HEK293 (cell line): ENCODE measurements around the gene REC8.

Experiments
- CTCF ChIA-PET: fragments of 350-600 bp; formaldehyde crosslinking; extraction: SDS; loops from one replicate; lab custom pipeline; 2021; ENCODE audit warnings: antibody characterized with exemption; lab: Yijun Ruan, JAX
- POLR2A ChIA-PET: fragments of 300-600 bp; formaldehyde crosslinking; extraction: SDS; loops from one replicate; lab custom pipeline; 2020; ENCODE audit warnings: antibody characterized with exemption, inconsistent platforms; lab: Yijun Ruan, JAX
- H3K27ac ChIP-seq: fragments of 200-500 bp; sonication (Bioruptor generic); 2 replicates; pipeline ENCODE4 v1.5.1; 2014; ENCODE audit warnings: low read depth, low read length, control low read depth, inconsistent platforms; ENCODE audit errors: extremely low read depth
- H3K36me3 ChIP-seq, 2 experiments: fragments of 200-500 bp in 1 of 2; sonication (Bioruptor generic) in 1 of 2; 1 replicate in 1 of 2; 2 replicates in 1 of 2; pipeline ENCODE4 v1.5.1; 2014 to 2017; ENCODE audit warnings: inconsistent platforms in 2 of 2, low read length in 2 of 2; ENCODE audit not compliant: control insufficient read depth in 2 of 2, insufficient read depth in 1 of 2
- H3K4me1 ChIP-seq: fragments of 200-500 bp; sonication (Bioruptor generic); 2 replicates; pipeline ENCODE4 v1.5.1; 2014; ENCODE audit warnings: mild to moderate bottlenecking, low read length, inconsistent platforms; ENCODE audit not compliant: control insufficient read depth, insufficient read depth
- H3K4me3 ChIP-seq: 2 replicates; pipeline ENCODE4 v1.5.1; 2011; ENCODE audit warnings: low read depth, mild to moderate bottlenecking, control low read depth, low read length, moderate library complexity
- H3K9me3 ChIP-seq: fragments of 200-500 bp; sonication (Bioruptor generic); 2 replicates; pipeline ENCODE4 v1.5.1; 2014; ENCODE audit warnings: low read depth, low read length, inconsistent platforms; ENCODE audit not compliant: control insufficient read depth, insufficient read depth
- BCL11B ChIP-seq: fragments of 450-650 bp; formaldehyde crosslinking; IDR thresholded peaks from 2 replicates; pipeline ENCODE4 v1.5.1; 2016; ENCODE audit warnings: low read depth, missing biosample characterization, missing genetic modification characterization
- KLF17 ChIP-seq: fragments of 450-650 bp; formaldehyde crosslinking; IDR thresholded peaks from 2 replicates; pipeline ENCODE4 v1.5.1; 2016; ENCODE audit warnings: missing biosample characterization, missing genetic modification characterization
- KLF8 ChIP-seq: fragments of 450-650 bp; formaldehyde crosslinking; IDR thresholded peaks from 2 replicates; pipeline ENCODE4 v1.5.1; 2016; ENCODE audit warnings: missing biosample characterization, missing genetic modification characterization
- ZFHX2 ChIP-seq: fragments of 450-650 bp; formaldehyde crosslinking; conservative IDR thresholded peaks from 2 replicates; pipeline ENCODE4 v1.5.1; 2016; ENCODE audit warnings: missing biosample characterization, missing genetic modification characterization
- ZFP3 ChIP-seq: fragments of 450-650 bp; formaldehyde crosslinking; IDR thresholded peaks from 2 replicates; pipeline ENCODE4 v1.5.1; 2016; ENCODE audit warnings: low read depth, missing biosample characterization, missing genetic modification characterization
- ZFP69B ChIP-seq: fragments of 450-650 bp; formaldehyde crosslinking; IDR thresholded peaks from 2 replicates; pipeline ENCODE4 v1.5.1; 2016; ENCODE audit warnings: missing biosample characterization, missing genetic modification characterization
- ZNF416 ChIP-seq: fragments of 450-650 bp; formaldehyde crosslinking; IDR thresholded peaks from 2 replicates; pipeline ENCODE4 v1.5.1; 2016; ENCODE audit warnings: missing biosample characterization, missing genetic modification characterization
- ZNF626 ChIP-seq: fragments of 450-650 bp; sonication (Bioruptor Pico); formaldehyde crosslinking; IDR thresholded peaks from 2 replicates; pipeline ENCODE4 v1.5.1; 2018; ENCODE audit warnings: missing biosample characterization, missing genetic modification characterization, inconsistent platforms
- ZNF639 ChIP-seq: fragments of 450-650 bp; formaldehyde crosslinking; IDR thresholded peaks from 2 replicates; pipeline ENCODE4 v1.5.1; 2016; ENCODE audit warnings: missing biosample characterization, missing genetic modification characterization
- ZNF654 ChIP-seq: fragments of 450-650 bp; formaldehyde crosslinking; IDR thresholded peaks from 2 replicates; pipeline ENCODE4 v1.5.1; 2016; ENCODE audit warnings: low read depth, missing biosample characterization, missing genetic modification characterization
- ZNF777 ChIP-seq: fragments of 450-650 bp; formaldehyde crosslinking; IDR thresholded peaks from 2 replicates; pipeline ENCODE4 v1.5.1; 2017; ENCODE audit warnings: missing biosample characterization, missing genetic modification characterization, borderline replicate concordance
- ZNF791 ChIP-seq: fragments of 450-650 bp; formaldehyde crosslinking; IDR thresholded peaks from 2 replicates; pipeline ENCODE4 v1.5.1; 2016; ENCODE audit warnings: missing biosample characterization, missing genetic modification characterization
- ZSCAN16 ChIP-seq: fragments of 450-650 bp; formaldehyde crosslinking; IDR thresholded peaks from 2 replicates; pipeline ENCODE4 v1.5.1; 2016; ENCODE audit warnings: missing biosample characterization, missing genetic modification characterization
- TF ChIP-seq, protein P1 (sequence below): fragments of 450-650 bp; formaldehyde crosslinking; IDR thresholded peaks from 2 replicates; pipeline ENCODE4 v1.5.1; 2017; ENCODE audit warnings: missing biosample characterization, missing genetic modification characterization
- TF ChIP-seq, protein P2 (sequence below): fragments of 450-650 bp; formaldehyde crosslinking; IDR thresholded peaks from 2 replicates; pipeline ENCODE4 v1.5.1; 2016; ENCODE audit warnings: missing biosample characterization, missing genetic modification characterization
- TF ChIP-seq, protein P3 (sequence below): fragments of 450-650 bp; formaldehyde crosslinking; IDR thresholded peaks from 2 replicates; pipeline ENCODE4 v1.5.1; 2016; ENCODE audit warnings: missing biosample characterization, missing genetic modification characterization

Gene REC8

DNA sequence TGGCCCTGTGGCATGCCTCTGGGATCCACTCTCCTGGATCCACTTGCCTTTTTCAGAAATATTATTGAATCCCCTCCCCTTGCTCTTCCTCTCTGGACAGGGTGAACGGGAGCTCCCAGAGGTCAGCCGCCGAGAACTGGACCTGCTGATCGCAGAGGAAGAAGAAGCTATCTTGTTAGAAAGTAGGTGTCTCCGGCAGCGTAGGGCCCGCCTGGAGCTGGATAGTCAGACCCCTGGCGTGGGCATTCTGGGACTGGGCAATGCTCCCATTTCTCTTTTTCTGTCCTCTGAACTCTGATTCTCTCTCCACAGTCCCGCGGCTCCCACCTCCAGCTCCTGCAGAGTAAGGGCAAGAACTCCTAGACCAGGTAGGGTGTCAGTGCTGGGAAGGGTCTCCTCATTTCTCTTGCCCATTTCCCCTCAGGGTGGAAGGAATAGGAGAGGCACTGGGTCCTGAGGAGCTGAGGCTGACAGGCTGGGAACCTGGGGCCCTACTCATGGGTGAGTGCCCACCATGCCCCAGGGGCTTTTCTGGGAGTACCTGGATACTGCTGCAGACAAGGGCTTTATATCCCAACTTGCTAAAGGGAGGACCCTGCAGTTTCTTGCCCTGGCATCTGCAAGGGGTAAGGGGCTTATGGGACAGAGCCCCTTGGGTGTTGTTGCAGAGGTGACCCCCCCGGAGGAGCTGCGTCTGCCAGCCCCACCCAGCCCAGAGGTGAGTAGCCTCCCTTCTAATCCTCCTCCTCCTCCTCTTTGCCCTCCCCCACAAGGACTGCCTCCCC is 5.4 kb downstream of the REC8 start:
- H3K4me1 ChIP-seq, result no peaks in the 10 kb centered on the region
- H3K9me3 ChIP-seq, result no peaks in the 10 kb centered on the region
- CTCF ChIA-PET, result no interaction called here
- POLR2A ChIA-PET, result interaction anchor here (0.9 to 1.3 kb wide), 3 partner anchors 16 to 62 kb away, joined by 3 to 4 read pairs (median 4); partner anchors contain the start of genes DCAF11, IRF9, NRL and RNF31
- H3K27ac ChIP-seq, result 0 out of 2 replicates have a peak overlapping the region, but pooled peaks have one; percentile 9
- no peak overlapping the region for H3K4me3 ChIP-seq
- TF ChIP-seq ZFP69B (no peak), ZNF654 (tag by site-specific recombination) (no peak), ZNF791 (tag by site-specific recombination) (no peak), ZNF416 (no peak), KLF17 (no peak), ZFP3 (tag by site-specific recombination) (no peak), ZNF626 (no peak), ZNF639 (tag by site-specific recombination) (no peak)
- peaks cover 0 to 61% of the 10 kb centered on the region in 2 experiments; a peak in 2 of 3 replicates for H3K36me3 ChIP-seq

GRCh38 chr14:24177891-24178290 is 6.0 kb downstream of the REC8 start:
- peaks cover 0 to 67% of the 10 kb centered on the region in 2 experiments; a peak in 2 of 3 replicates for H3K36me3 ChIP-seq
- no peaks in the 10 kb centered on the region for H3K9me3 ChIP-seq
- no peak overlapping the region for H3K27ac ChIP-seq
- CTCF ChIA-PET, result no interaction called here
- TF ChIP-seq, protein P1, sequence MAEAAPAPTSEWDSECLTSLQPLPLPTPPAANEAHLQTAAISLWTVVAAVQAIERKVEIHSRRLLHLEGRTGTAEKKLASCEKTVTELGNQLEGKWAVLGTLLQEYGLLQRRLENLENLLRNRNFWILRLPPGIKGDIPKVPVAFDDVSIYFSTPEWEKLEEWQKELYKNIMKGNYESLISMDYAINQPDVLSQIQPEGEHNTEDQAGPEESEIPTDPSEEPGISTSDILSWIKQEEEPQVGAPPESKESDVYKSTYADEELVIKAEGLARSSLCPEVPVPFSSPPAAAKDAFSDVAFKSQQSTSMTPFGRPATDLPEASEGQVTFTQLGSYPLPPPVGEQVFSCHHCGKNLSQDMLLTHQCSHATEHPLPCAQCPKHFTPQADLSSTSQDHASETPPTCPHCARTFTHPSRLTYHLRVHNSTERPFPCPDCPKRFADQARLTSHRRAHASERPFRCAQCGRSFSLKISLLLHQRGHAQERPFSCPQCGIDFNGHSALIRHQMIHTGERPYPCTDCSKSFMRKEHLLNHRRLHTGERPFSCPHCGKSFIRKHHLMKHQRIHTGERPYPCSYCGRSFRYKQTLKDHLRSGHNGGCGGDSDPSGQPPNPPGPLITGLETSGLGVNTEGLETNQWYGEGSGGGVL (tag by site-specific recombination), result no peak
- no peak for TF ChIP-seq ZNF777 (tag by site-specific recombination)
- no peak for TF ChIP-seq BCL11B
- POLR2A ChIA-PET, result interaction anchor here (0.9 to 1.3 kb wide), 3 partner anchors 17 to 63 kb away, joined by 3 to 4 read pairs (median 4); partner anchors contain the start of genes DCAF11, IRF9, NRL and RNF31
- no peak overlapping the region for H3K4me3 ChIP-seq
- no peaks in the 10 kb centered on the region for H3K4me1 ChIP-seq

DNA sequence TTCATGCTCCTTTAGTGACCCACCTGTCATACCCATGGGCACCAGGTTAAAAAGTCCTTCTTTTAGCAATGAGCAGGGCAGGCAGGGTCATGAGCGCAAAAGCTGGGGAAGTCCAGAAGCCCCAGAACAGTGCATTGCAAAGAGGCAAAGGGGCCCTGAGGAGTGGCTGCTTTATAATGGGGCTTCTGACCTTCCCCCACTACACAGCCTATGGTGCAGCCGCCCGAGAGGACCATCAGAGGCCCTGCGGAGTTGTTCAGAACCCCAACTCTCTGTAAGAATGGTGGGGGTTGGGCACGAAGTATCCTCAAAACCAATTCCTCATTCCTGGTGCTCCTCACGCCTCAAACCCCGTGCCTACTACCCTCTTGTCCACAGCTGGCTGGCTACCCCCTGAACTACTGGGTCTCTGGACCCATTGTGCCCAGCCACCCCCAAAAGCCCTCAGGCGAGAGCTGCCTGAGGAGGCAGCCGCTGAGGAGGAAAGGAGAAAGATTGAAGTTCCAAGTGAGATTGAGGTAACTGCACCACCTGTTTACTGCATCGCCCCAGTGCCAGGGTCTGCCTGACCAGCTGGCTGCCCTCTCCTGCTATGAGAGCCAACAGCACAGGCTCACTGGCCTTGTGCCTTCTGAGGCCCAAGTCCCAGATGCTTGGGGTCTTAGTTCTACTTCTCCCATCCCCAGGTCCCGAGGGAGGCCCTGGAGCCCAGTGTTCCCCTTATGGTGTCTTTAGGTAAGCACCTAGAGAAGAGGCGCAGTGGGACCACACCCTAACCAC is 6.7 kb downstream of the REC8 start:
- Histone ChIP-seq H3K36me3 (peaks cover 0 to 70% of the 10 kb centered on the region in 2 experiments; a peak in 2 of 3 replicates), H3K4me1 (no peaks in the 10 kb centered on the region), H3K9me3 (no peaks in the 10 kb centered on the region), H3K27ac (no peak overlapping the region), H3K4me3 (no peak overlapping the region)
- TF ChIP-seq ZFHX2 (tag by site-specific recombination), result no peak
- TF ChIP-seq ZSCAN16 (tag by site-specific recombination), result no peak
- no peak for TF ChIP-seq KLF8 (tag by site-specific recombination)
- TF ChIP-seq, protein P2, sequence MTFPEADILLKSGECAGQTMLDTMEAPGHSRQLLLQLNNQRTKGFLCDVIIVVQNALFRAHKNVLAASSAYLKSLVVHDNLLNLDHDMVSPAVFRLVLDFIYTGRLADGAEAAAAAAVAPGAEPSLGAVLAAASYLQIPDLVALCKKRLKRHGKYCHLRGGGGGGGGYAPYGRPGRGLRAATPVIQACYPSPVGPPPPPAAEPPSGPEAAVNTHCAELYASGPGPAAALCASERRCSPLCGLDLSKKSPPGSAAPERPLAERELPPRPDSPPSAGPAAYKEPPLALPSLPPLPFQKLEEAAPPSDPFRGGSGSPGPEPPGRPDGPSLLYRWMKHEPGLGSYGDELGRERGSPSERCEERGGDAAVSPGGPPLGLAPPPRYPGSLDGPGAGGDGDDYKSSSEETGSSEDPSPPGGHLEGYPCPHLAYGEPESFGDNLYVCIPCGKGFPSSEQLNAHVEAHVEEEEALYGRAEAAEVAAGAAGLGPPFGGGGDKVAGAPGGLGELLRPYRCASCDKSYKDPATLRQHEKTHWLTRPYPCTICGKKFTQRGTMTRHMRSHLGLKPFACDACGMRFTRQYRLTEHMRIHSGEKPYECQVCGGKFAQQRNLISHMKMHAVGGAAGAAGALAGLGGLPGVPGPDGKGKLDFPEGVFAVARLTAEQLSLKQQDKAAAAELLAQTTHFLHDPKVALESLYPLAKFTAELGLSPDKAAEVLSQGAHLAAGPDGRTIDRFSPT, result no peak
- TF ChIP-seq, protein P3, sequence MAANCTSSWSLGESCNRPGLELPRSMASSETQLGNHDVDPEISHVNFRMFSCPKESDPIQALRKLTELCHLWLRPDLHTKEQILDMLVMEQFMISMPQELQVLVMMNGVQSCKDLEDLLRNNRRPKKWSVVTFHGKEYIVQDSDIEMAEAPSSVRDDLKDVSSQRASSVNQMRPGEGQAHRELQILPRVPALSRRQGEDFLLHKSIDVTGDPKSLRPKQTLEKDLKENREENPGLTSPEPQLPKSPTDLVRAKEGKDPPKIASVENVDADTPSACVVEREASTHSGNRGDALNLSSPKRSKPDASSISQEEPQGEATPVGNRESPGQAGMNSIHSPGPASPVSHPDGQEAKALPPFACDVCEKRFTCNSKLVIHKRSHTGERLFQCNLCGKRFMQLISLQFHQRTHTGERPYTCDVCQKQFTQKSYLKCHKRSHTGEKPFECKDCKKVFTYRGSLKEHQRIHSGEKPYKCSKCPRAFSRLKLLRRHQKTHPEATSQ (tag by site-specific recombination), result no peak
- CTCF ChIA-PET, result interaction anchor here (0.6 to 1.7 kb wide), 2 partner anchors 120 to 153 kb away, joined by 4 to 5 read pairs; no protein-coding TSS in a partner anchor
- POLR2A ChIA-PET, result interaction anchor here (1.0 to 2.0 kb wide), 4 partner anchors 8 to 65 kb away, joined by 3 to 8 read pairs (median 4); partner anchors contain the start of genes IRF9 and RNF31
